HG02571 (cell line): ENCODE results near the gene PTPA.
"Not testable (repeated sequence)": the region's sequence is repeated elsewhere in the genome, so short reads cannot be mapped to it uniquely, and the experiment has no call there.

Experiments used
- ATAC-seq: cut with Tn5 transposase; IDR thresholded peaks from one replicate; pipeline ENCODE4 v1.9.1; 2021; ENCODE audit warnings: mild to moderate bottlenecking, moderate library complexity; ENCODE audit not compliant: unreplicated experiment

The PTPA gene

DNA sequence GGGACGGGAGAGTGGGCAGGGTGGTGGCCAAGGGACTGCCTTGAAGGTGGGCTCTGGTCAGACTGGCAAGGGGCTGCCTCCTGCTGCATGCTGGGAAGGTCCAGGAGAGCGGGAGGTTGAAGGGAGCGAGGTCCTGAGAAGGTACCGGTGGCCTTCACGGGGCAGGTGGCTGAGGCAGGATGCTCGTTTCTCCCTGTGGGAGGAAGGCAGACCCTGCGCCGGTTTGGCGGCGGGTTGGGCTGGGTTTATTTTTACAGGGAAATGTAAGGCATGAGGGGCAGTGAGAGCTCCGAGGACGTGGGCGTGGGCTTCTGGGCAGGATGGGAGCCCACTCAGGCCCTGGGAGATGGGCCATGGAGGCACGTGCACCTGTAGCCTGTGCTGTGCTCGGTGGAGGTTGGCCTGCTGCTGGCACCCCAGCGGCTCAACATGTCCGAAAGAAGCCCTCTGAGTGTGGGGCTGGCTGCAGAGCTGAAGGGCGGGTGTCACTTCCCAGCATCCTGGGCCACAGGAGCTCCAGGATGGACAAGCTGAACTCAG is 39.5 kb downstream of the PTPA start:
- ATAC-seq = no peak

DNA sequence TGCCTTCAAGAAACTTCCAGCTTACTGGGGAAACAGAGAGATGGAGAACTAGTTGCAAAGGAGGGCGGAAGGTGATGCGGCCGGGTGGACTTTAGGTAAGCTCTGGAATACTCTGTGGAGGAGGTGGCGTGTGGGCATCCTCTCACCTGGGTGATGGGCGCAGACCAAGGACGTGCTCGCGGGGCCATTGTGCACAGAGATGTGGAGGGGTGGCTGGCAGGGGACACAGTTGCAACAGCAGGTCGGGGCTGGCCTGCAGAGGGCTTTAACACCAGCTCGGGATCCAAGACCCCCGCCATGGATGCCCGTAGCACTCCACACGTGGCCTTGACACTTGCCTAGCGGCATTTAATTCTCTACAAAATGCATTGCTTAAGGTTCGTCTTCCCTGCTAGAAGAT is 40.3 kb downstream of the PTPA start:
- no peak for ATAC-seq

DNA sequence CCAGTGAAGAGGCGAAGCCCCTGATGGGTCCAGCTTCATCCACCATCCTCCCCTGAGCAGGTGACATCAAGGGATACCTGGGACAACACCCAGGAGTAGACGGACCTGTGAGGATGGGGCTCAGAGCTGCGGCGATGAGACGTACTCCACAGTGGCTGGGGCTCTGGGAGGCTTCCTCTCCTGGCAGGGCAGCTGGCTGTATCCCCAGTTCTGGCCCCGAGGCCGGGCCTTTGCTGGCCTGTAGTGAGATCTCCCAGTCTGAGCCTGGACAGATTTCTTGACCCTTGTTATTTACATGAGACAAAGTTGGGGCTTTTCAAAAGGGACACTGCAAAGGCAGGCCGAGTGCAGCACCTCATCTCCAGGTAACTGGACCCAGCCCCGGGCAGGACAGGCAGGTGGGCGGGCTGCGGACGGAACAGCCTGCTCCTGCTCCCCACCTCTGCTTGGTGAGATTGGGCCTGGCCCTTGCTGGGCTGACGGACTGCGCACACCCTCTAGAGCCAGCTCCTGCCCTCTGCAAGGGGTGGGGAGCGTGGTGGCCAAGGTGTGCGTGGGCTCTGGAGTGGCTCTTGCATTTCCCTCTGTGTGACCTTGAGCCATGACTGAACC is 43.8 kb downstream of the PTPA start:
- ATAC-seq = no peak

DNA sequence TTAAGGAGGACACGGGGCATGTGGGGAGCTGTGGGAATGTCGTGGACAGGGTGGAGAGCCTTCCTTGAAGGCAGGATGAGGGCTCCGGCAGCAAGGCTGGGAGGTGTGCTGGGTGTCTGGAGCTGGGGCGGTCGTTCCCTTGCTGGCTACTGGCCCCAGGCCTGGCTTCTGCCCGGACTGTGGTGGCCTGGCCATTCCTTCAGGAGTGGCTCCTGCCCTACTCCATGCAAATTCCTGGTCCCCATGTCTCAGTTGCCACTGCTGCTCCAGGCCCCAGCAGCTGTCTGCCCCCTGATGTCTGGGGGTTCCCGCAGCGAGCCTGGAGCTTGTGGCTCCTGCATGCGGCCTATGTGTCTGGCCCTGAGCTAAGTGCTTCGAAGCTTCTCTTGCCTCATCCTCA is 44.9 kb downstream of the PTPA start:
- no peak for ATAC-seq

DNA sequence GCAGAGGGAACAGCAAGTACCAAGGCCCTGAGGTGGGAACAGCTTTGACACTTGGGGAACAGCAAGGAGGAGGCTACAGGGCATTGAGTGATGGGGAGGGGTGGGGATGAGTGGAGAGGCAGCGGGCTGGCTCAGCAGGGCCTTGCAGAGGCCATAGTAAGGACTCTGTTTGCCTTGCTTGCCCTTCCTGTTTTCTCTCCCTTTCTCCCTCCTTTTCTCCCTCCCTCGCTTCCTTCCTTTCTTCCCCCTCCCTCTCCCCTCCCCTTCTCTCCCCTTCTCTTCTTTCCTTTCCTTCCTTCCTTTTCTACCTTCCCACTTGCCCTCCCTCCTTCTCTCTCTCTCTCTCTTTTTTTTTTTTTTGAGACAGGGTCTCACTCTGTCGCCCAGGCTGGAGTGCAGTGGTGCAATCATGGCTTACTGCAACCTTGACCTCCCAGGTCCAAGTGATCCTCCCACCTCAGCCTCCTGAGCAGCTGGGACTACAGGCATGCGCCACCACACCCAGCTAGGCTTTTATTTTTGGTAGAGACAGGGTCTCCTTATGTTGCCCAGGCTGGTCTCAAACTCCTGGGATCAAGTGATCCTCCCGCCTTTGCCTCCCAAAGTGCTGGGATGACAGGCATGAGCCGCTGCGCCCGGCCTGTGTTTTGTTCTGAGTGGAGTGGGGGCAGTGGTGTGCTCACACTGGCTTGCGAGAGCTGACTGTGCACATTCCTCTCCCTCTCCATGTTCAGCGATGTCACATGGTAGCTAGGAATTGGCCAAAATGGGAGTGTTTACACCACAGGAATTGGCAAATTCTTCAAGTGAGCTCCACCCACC is 49.7 kb downstream of the PTPA start:
- no peak for ATAC-seq

DNA sequence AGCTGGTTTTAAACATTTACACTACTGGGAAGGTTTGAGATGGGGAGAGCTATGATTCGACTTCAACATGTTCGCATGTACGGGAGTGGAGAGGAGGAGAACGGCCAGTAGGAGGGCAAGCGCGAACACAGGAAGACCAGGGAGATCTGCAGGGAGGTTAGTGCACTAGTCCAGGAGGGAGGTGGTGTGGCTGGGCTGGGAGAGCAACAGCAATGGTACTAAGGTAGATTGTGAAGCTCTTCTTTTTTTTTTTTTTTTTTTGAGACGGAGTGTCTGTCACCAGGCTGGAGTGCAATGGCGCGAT is 50.3 kb downstream of the PTPA start:
- no peak for ATAC-seq

DNA sequence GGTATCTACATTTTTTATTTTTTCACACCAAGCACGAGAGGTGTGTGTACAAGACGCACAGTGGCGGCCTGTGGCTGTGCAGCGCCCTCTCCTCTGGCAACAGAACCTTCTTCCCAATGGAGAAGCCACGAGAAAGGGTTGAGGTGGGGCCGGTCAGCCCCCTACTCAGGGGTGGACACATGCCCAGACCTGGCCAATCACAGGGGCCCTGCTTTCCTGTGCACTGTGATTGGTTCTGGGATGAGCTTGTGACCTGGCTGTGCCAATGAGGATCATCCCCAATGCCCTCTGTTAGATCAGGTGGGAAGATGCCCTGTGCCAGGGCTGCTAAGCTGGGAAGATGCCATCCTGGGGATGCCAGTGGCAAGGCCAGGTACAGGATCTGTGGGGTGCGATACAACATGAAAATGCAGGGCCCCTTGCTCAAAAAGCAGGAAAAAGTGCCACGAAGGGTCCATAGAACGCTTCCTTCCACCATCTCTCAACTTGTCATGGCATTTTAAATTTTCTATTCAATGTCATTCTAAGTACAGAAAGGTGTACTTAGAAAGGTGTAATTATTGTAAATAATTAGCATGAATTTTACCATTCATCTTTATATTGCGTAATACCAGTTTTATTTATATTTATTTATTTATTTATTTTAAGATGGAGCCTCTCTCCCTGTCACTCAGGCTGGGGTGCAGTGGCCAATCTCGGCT is 51.4 kb downstream of the PTPA start:
- no peak for ATAC-seq

DNA sequence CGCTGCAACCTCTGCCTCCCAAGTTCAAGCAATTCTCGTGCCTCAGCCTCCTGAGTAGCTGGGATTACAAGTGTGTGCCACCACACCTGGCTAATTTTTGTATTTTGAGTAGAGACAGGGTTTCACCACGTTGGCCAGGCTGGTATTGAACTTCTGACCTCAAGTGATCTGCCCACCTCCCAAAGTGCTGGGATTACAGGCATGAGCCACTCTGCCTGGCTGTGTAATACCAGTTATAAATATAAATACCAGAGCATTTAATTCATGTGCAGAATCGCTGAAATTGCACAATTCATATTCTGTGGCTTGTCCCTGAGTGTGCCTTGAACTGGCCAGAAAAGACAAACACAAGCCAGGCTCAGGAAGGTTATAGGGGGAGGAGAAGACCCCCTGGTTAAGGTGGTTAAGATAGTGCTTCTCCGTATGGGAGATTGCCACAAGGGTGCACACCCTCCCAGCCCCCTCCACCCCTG is 52.0 kb downstream of the PTPA start:
- ATAC-seq = not testable (repeated sequence)

DNA sequence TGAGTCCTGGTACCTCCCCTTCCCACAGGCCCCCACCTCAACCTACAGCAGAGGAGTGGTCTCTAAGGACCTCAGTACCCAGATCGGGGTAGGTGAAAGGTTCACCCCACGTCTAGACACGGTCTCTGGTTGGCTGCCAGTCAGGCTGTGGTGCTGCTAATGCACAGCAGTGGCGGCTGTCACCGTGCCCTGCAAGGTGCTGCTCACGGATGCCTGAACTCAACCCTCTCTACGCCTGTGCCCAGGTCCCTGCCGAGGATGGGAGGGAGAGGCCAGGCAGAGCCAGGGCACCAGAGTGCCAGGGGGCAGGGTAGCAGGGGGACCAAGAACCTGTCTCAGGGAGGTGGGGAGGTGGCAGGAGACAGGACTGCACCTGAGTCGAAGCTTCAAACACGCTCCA is 52.5 kb downstream of the PTPA start:
- no peak for ATAC-seq

DNA sequence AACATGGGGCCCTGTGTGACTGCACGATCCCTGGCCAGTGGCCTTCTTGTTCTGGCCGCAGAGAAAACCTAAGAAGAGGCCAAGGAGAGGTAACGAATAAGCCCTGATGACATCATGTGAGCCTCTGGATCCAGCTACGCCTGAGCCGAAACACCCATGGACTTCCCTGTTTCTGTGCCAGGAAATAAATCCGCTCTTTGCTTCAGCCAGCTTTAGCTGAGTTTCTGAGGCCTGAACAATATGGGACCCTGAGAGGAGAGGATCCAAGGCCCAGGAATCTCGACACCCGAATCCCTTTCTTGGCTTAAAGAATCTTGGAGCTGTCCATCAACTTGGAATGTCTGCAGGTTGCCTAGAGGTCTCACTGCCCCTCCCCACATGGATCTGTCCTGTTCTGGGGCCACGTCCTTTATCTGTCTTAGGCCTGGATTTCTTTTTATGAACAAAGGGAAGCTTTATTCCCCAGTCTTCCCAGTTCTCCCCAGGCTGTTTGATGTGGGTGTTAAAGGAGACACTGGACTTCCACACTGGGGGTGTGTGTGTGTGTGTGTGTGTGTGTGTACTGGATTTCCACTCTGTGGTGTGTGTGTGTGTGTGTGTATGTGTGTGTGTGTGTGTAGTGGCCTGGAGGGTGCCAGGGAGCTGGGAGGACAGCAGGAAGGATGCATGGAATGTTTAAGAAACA is 53.2 kb downstream of the PTPA start:
- no peak for ATAC-seq

DNA sequence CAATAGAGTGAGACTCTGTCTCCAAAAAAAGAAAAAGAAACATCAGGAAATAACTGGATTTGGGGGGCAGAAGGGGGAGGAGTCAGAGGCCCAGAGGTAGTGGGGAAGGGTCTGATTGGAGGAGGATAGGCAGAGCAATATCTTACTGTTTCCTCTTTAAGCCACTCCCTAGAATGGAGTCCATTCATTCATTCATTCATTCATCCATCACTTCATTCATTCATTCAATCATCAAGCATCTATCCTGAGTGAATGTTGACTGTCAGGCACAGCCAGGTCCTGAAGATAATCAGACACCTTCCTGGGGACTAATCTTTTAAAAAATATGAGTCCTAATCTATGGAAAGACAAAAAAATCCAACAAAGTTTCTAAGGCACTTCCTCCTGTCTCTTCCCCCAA is 54.0 kb downstream of the PTPA start:
- ATAC-seq = no peak

DNA sequence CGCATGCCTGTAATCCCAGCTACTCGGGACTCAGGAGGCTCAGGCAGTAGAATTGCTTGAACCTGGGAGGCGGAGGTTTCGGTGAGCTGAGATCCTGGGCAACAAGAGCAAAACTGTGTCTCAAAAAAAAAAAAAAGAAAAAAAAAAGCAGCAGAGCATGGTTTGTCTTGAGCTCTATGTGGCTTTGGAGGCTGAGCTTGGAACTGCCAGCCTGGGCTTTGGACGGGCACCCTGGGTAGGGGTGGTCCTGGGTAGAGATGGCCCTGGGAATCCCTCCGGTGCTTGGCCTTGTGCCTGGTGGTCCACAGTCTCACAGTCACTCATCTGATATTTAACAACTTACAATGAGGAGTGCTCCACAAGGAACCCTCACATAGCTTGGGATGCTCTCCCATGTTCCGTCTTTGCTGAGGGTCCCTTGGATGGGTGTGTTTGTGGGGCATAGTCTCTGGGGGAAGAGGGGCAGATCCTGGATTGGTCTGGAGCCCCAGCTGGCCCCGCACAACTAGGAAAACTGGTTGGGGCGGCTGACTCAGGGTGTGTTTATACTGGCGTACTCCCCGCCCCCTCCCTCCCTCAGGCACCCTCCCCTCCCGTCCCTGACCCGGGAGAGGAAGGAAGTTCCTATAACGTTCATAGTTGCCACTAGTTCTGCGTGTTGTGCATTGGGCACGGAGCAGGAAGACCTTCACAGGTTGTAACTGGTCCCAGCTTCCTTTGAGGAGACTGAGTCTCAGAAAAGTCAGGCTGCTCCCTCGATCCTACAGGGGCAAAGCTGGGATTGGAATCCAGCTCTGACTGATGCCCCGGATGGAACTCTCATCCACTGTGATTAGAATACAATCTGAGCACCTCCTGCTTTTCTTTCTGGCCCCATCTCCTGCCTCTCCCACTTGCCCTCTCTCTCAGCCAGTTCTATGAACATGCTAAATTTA is 55.7 kb downstream of the PTPA start:
- no peak for ATAC-seq

DNA sequence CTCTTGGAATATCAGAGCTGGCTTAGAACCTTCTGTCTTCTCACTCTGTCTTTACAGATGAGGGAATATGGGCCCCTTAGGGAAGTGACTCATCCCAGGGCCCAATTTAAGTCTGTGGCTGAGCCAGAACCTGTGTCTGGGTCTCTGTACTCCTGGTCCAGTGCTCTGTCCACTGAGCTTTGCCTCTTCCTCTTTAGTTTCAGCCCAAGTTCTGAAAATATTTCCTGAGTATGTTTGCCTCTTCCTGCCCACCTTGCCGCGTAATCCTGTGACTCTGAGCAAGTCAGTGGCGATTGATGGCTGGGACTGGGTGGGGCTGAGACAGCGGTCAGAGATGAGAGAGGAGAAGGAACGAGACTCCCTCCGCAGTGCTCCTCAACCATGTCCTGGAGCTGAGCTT is 59.0 kb downstream of the PTPA start:
- ATAC-seq = no peak

DNA sequence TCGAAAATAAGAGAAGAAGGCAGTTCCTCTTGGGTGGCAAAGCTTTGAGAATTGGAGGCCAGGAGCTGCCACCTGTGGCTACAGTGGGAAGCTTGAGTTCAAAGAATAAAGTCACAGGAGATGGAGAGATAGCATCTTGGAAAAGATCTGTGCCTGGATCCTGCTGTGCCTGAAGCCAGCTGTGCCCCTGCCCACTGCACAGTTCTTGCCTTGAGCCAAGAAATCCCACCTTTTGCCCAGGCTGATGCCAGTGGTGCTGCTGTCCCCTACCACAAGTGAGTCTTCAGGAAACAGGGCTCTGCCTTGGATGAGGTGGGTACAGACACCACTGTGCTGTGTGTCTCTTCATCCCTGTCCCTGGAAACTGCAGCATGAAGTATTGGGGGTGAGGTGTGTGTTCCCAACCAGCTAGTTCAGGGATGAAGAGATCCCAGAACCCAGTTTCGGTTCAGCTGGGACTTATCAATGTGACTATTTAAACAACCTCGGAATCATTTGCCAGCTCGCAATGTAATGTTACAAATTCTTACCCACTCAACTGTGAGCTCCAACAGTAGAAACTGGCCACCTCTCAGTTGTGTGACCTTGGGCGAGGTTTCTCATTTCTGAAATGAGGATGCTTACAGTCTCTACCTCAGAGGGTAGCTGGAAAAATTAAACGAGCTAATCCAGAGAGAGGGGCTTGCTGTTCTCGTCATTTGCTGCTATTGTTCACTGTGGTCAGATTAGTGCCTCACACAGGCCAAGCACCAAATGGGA is 61.0 kb downstream of the PTPA start:
- ATAC-seq = no peak

DNA sequence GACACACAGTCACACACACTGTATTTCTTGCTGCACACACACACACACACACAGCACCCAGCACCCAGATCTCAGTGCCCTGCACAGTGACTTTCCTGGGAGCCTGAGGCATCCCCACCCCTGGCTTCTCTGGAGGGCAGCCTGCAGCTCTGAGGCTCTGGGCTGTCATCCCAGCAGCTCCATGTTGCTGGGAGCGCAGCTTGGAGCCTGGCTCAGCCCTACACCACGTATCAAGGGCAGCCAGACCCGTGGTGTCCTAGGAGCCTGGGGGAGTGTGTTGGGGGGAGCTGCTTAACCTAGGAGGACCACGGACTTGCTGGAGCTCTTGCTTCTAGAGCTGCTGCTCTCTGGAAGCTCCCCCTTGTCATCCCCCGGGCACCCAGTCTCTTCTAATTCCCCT is 61.6 kb downstream of the PTPA start:
- ATAC-seq = no peak

DNA sequence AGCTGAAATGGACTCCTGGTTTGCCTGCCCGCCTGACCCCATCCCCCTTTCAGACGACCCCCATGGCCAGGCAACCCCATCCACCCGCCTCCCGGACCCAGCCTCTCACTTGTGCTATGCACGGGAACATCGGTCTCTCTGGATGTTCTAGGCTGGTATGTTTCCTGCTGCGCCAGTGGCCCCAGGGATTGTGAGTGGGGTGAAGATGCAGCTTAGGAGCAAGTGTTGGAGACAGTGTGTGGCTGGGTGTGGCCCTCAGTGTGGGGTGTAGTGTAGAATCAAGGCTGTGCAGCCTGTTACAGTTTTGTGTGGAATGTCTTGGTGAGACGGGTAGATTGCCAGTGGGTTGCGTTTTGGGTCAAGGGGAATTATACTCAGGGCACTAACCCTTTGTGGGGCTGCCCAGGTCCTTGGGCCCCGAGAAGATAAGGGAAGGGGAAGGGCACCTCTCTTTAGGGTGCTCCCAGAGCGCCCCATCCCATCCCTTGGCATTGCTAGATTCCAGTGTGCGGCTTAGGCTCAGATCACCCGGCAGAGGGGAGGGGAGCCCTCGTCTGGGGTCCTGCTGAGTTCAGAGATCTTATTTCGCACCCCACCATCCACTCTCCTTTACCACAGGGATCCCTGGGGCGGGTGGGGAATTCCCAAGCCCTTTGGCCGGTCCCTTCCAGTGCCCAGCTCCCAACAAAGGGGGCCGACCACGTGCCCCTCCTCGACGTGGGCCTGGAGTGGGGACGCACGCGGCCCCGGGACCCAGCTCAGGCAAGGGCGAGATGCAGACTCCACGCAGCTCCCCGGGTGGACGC is 62.3 kb downstream of the PTPA start:
- no peak for ATAC-seq

DNA sequence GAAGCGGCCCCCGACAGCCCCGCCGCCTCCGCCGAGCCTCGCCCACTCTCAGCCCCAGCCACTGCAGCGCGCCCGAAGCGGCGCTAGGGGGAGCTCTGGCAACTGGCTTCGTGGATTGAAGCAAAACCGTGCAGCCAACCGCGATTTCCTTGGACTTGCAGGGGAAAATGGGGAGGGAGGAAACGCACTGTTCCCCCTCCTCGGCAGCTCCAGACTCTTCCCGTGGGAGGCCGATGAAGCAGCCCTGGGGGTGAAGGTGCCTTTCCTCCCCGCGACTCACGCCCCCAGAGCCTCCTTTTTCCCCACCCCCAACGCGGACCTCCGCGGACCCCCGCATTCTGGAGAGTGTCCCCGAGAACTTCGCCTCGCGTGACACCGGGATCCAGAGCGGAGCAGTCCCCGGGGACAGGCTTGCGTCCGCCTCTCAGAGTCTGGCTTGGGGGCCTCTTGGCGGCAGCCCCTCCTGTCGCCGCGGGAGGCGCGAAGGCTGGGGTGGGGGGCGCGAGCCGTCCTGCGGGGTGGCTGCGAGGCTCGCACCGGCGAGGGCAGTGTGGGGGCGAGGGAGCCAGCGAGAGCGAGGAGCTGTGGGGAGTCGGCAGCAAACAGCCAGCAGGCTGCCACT is 63.0 kb downstream of the PTPA start:
- no peak for ATAC-seq
